ENCODE data around the gene SEMA3D. TPM values are rescaled to one million over a fixed set of nuclear protein-coding genes. Genes with fewer than 3 reads are reported as not detected.

Gene SEMA3D
- total and polyA plus RNA-seq, 2 of the 4 experiments (the other 2 are of a cell fraction): 2.9 to 13.6 TPM

DNA sequence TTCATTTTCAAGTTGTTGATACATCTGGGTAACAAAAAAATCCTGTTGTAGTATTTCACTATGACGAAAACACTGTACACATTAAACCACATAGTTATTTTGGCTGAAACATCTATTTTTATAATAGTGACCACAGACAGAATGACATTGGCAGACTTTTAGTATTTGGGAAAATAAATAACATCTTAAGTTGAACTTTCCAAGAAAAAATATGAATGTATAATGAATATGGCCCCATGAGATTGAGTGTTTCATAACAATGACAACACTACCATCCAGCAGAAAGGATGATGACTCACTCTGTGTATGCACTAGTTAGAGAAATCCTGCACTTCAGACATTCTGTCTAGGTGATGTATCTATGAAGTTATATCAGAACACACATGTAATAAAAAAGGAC is 118.1 kb downstream of the SEMA3D start:
- WGBS, 2 experiments (ENCODE audit: extremely low coverage in 2 of 2, insufficient read length in 1 of 2): no CpG with 5 or more reads among the region's 1 CpG
- Histone ChIP-seq H4K91ac (ENCODE audit: insufficient read depth, low read depth, low read length) (no peak overlapping the region), H2AK5ac (ENCODE audit: low read depth, low read length) (no peak overlapping the region), H2BK15ac (ENCODE audit: low read depth, low read length) (no peak overlapping the region), H2AK9ac (replicated peaks; ENCODE audit: low read depth, low read length, poor library complexity) (no peak overlapping the region), H3K4me3 (ENCODE audit: insufficient read depth, low read depth, low read length) (no peak overlapping the region), H4K20me1 (ENCODE audit: insufficient read depth, low read length) (no peaks in the 10 kb centered on the region), H3K9me1 (ENCODE audit: insufficient read depth, low read length) (no peaks in the 10 kb centered on the region; the same call in 1 of the 2 replicates), H3K27me3 (ENCODE audit: control insufficient read depth, insufficient read depth, low read length) (no peaks in the 10 kb centered on the region), H2BK20ac (ENCODE audit: low read depth, low read length) (no peak overlapping the region), H2BK5ac (ENCODE audit: low read depth, low read length, poor library complexity, severe bottlenecking) (no peak overlapping the region), H3K4me1 (ENCODE audit: control insufficient read depth, insufficient read depth, low read length) (peaks cover 10% of the 10 kb centered on the region), H3K9me3 (ENCODE audit: control insufficient read depth, insufficient read depth, low read length) (no peaks in the 10 kb centered on the region), H4K5ac (ENCODE audit: low read depth, low read length) (no peak overlapping the region), H3K36me3 (ENCODE audit: control insufficient read depth, insufficient read depth, low read length) (no peaks in the 10 kb centered on the region), H3K27ac (ENCODE audit: insufficient read depth, low read length) (no peak overlapping the region), H3K56ac (ENCODE audit: extremely low read depth, insufficient read depth, low read length) (no peak overlapping the region), H3K4ac (ENCODE audit: low read depth, low read length) (no peak overlapping the region), H3K23ac (ENCODE audit: low read depth, low read length) (no peak overlapping the region), H3K79me1 (ENCODE audit: low read depth in 1 of 2, low read length in 2 of 2) (no peaks in the 10 kb centered on the region), H2AFZ (replicated peaks; ENCODE audit: low read length, poor library complexity) (no peak overlapping the region), H3K4me2 (ENCODE audit: low read depth, low read length) (no peak overlapping the region), H4K8ac (ENCODE audit: low read depth in 2 of 2, low read length in 2 of 2) (no peak overlapping the region), H2BK120ac (ENCODE audit: low read depth, low read length) (no peak overlapping the region), H3K9ac (ENCODE audit: low read depth, low read length) (no peak overlapping the region), H3K18ac (ENCODE audit: low read depth, low read length) (no peak overlapping the region), H3K14ac (replicated peaks; ENCODE audit: low read depth, low read length) (no peak overlapping the region)
- TF ChIP-seq BHLHE40 (IDR thresholded peaks at IDR 0.05; ENCODE audit: low read depth, low read length) (peak; percentile 25; the same call in 1 of the 2 replicates), FOS (IDR thresholded peaks at IDR 0.05; ENCODE audit: low read depth, low read length) (peak; percentile 82), CEBPB (IDR thresholded peaks at IDR 0.05; ENCODE audit: low read depth, low read length) (peak; percentile 47; the same call in 1 of the 2 replicates), MAFK (IDR thresholded peaks at IDR 0.05; ENCODE audit: low read depth, low read length) (no peak; the same call in 1 of the 2 replicates), SMC3 (IDR thresholded peaks at IDR 0.05; ENCODE audit: low read depth, low read length) (no peak), MXI1 (IDR thresholded peaks at IDR 0.05; ENCODE audit: borderline replicate concordance, low read depth, low read length) (no peak)
- BruUV-seq (replicated peaks): no TSS peak
- intact Hi-C loops (cut with micrococcal nuclease): no loop called here
- POLR2A ChIA-PET (ENCODE audit: unreplicated experiment): no interaction called here
- CTCF ChIA-PET: no interaction called here
- DNase-seq: peak; percentile 83
- peak; percentile 67 for ATAC-seq (ENCODE audit: low read depth)
- dilution Hi-C loops (cut with HindIII; ENCODE audit: low sequenced_read_pairs, unreplicated experiment): no loop called here
- in situ Hi-C loops (cut with MboI; ENCODE audit: low sequenced_read_pairs): no loop called here
